HG02870 (cell line): ENCODE results near the gene MTHFR.

Experiments used
- ATAC-seq: cut with Tn5 transposase; IDR thresholded peaks from one replicate; pipeline ENCODE4 v1.9.1; 2021; ENCODE audit warnings: mild to moderate bottlenecking, moderate library complexity; ENCODE audit not compliant: unreplicated experiment

MTHFR gene

DNA sequence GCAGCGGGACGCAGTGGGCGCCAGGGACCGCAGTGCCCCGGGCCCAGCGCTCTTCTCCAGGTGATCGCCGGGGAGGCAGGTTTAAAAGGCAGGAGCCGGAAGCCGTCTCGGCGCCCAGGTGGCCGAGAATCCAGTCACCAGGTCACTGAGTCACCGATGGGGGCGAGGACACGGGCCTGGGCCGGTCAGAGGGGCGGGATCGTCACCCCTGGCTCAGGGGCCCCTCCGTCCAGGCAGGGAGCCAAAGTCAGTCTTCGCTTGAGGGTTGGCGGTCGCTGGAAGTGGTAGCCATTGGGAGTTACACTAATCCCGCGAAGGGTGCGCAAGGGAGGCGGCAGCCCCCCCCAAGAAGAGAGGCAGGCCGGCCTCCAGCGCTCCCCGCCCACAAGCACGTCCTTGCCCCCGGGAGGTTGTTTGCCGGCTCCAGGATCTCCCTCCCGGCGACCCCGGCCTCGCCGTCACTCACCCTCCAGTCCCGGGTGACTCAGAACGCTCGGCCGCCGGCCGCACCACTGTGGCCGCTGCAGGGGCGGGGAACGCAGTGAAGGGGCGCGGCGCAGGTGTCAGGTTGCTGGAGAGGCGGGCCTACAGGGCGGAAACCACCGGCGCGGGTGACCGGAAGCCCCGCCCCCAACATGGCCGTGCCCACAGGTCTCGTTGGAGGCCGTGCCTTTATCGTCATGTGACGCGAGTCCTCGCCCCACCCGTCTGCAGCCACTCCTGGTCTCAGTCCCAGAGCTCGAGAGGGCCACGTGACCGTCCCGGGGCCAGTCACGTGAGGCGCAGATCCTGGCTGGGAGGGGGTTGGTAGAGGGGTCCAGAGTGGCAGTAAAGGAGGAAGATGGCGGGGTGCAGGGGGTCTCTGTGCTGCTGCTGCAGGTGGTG is at the start of gene MTHFR, which contains the start of gene CLCN6:
TSS of gene MTHFR (minus strand) at position 543 of the 885 bp plus-strand sequence. CDS start 2,848 bp downstream, outside the sequence.
TSS of gene CLCN6 (plus strand) at position 770 of the 885 bp plus-strand sequence. CDS start at position 842, 72 bp downstream.
- peak; percentile 80 for ATAC-seq

DNA sequence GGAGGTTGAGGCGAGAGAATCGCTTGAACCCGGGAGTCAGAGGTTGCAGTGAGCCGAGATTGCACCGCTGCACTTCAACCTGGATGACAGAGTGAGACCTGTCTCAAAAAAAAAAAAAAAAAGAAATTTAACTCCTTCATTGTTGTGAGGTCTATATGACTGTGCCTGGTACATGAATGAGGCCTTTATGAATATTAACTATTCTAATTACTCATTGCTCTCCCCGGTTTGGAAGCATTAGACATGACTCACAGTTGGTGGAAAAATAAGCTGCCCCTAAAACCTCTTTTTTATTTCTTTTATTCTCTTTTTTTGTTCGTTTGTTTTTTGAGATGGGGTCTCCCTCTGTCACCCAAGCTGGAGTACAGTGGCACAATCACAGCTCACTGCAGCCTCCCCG is 49.7 kb upstream of the MTHFR start:
- no peak for ATAC-seq

DNA sequence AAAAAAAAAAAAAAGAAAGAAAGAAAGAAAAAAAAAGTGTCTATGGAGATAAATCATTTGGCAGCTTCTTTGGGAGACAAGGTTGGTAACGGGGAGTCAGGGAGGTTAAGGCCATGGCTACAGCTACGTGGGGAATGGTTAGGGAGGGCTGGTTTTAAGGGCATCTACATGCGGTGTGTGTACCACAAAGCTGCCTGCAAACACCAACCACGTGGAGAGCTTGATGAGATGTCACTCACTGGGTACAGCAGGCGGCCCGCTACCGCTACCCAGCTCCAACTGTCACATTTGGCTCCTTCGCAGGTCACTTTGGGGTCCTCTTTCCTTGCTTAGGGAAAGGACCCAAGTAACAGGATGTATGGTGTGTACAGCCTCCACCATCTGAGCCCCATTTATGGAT is 48.8 kb upstream of the MTHFR start:
- ATAC-seq = no peak

DNA sequence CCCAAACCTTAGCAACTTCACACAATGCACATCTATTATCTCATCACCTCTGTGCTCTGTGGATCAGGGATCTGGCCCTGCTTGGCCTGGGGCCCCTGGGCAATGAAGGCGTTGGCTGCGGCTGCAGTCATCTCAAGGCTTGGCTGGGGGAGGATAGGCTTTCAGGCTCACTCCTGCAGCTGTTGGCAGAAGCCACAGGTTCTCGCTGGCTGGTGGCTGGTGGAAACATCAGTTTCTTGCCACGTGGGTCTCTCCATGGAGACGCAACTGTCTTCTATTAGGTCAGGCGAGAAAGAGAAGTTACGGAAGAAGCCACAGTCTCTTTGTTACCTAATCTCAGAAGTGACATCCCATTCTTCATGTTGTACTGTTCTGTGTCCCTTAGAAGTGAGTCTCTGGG is 45.4 kb upstream of the MTHFR start:
- no peak for ATAC-seq

DNA sequence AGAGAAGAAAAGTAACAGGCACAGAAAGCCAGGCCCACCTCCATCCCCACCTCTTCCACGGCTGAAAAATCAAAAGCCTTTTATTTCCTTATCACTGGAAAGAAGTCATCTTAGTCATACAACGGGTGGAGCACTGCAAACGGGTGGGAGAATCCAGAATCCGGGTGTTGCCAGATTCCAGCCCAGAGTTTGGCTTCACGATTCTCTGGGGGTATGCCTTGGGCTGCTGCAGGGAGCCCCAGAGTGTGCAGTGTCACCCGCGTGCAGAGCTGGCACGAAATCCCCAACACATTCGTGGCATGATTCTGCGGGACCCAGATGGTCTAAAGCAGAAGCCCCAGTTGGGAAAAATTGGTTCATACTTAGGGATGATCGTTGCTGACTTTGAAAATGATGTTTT is 44.4 kb upstream of the MTHFR start:
- no peak for ATAC-seq

DNA sequence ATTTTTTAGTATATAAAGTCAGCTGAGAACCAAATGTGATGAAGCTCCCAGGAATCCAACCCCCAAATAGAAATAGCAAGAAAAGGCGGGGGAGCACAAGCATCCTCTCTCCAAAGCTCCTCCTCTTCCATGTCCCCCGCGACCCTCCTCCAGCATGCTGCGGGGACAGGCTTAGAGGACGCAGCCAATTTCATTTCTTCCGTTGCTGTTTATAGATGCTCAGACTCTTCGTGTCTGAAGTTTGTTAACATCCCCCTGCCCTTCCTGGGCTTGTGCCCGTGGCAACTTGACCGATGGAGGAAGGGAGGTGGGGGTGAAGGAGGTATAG is 42.6 kb upstream of the MTHFR start:
- ATAC-seq = no peak

DNA sequence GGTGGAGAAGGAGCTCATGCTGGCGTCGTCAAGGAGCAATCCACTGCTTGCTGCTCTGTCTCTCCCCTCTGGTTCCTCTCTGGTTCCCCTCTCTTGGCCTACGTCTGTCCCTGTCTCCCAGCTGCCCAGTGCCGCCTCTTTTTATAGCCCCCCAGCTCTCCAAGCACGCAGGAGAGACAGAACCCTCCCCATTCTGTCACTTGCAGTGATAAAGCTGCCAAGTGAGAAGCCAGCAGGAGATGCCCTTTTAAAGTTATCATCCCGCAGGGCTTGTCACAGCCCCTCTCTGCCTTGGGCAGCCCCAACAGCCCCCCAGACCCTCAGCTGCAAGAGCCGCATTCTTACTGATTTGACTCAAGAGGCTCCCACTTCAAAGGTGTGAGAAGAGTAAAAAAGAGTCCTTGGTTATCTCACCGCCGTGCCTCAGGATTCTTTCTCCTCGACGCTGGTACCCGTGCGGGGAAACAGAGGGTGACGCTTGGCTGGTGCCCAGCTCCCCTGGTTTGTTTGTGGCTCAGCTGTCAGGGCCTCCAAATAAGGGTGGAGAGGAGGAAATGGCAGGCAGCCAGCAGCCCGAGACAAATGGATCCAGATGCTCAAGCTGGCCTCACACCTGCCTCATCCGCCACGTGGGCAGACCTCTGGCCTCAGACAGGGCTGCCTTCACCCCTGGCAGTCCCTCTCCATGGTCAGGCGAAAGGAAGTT is 42.1 kb upstream of the MTHFR start, which contains the start of gene NPPA:
TSS of gene NPPA (minus strand) at position 117 of the 706 bp plus-strand sequence. CDS start at position 18, 99 bp downstream.
- ATAC-seq = no peak

DNA sequence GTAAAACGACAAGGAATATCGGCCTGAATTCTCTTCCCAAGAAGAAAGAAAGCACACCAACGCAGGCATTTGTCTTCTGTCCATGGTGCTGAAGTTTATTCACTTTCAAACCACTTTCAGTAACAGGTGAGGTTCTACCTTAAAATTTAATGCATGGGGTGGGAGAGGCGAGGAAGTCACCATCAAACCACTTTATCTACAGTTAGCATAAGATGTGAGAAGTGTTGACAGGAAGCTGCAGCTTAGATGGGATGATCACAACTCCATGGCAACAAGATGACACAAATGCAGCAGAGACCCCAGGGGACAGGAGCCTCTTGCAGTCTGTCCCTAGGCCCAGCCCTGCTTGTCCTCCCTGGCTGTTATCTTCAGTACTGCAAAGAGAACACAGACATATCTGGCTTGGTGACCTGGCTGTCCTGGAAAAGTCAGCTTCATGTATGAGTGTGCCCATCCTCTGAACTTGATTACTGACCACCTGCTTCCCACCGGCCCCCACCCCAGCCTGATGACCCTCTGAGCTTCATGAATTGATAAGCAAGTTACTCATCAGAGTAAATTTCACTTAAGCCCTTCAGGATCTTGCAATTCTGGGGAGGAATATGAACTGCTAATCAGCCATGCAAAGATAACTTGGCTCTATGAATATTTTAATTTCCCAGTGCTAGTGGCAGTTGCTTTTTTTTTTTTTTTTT is 40.0 kb upstream of the MTHFR start:
- no peak for ATAC-seq

DNA sequence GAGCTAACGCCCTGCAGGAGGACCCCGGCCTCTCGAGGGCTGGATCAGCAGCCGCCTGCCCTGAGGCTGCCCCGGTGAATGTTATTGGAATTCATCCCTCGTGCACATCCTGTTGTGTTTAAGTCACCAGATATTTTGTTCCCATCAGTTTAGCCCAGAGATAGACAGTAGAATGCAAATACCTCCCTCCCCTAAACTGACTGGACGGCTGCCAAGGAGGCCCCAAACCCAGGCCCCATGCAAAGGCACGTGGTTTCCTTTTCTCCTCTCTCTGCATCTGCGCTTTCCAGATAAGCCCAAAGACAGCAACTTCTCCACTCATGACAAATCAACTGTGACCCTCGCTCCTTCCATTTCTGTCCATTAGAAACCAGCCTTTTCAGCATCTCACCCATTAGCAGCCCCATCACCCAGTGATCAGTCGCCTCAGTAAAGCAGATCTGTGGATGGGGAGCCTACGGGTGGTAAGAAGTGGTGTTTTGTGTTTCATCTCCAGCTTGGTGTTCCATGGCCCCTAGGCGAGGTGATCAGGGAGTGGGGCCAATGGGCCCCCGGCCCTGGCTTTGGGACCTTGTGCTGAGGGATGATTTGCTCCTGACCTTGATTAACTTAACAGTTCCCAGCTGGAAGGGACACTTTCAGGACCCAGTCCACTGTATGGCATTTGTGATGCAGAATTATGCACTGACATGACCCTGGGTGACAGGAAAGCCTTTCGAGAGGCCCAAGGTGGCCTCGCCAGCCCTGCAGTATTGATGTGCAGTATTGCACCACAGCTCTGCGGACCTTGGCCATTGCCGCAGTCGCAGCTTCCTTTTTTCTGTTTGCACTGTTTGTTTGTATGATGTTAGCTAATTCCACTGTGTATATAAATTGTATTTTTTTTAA is 36.6 kb upstream of the MTHFR start:
- no peak for ATAC-seq

DNA sequence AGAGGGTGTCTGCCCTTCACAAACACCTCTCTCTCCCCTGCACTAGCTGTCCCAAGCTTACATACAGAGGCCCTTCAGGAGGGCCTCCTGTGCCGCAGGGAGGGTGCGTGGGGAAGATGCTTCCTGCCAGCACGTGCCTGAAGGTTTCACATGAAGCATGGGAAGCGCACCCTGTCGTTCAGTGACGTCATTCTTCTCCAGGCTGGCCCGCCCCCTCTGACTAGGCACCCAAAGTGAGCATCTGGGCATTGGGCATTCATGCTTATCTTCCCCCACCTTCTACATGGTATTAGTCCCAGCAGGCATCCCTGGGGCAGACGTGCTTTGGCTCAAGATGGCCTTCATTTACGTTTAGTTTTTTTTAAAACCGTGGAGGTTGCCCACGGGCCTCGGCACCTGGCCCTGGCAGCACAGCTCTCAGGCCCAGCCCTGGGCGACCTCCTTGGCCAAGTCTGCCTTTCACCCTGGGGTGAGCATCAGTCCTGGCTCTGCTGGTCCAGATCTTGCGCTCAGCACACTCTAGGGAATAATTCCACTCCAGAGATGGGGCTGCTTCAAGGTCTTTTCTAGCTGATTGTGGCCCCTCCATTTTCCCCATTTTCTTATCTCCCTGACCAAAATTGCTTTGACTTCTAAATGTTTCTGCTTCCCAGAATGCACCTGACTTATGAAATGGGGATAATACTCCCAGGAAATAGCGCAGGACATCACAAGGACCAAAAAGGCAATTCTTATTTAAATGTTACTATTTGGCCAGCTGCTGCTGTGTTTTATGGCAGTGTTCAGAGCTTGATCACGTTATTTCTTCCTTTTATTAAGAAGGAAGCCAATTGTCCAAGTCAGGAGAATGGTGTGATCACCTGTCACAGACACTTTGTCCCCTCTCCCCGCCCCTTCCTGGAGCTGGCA is 35.7 kb upstream of the MTHFR start:
- ATAC-seq = no peak

DNA sequence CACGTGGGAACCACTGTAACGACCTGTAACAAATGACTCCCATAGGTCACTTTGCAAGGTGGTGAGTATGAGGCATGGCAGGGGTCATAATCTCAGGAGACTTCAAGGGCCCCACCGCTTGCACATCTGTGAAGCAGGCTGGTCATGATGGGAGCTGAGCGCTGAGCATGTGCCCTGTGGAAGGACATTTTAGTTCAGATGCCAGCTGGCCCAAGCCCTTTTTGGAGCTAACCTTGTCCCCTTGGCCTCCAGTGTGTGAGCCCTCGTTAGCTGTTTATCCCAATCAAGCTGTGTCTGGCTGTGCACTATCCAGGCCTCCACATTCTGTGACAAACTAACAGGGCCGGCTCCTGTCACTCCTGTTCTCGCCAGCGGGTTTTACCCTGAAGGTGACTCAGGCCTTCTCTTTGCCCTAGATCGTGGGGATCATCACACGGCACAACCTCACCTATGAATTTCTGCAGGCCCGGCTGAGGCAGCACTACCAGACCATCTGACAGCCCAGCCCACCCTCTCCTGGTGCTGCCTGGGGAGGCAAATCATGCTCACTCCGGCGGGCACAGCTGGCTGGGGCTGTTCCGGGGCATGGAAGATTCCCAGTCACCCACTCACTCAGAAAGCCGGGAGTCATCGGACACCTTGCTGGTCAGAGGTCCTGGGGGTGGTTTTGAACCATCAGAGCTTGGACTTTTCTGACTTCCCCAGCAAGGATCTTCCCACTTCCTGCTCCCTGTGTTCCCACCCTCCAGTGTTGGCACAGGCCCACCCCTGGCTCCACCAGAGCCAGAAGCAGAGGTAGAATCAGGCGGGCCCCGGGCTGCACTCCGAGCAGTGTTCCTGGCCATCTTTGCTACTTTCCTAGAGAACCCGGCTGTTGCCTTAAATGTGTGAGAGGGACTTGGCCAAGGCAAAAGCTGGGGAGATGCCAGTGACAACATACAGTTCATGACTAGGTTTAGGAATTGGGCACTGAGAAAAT is 34.3 kb upstream of the MTHFR start:
- no peak for ATAC-seq

DNA sequence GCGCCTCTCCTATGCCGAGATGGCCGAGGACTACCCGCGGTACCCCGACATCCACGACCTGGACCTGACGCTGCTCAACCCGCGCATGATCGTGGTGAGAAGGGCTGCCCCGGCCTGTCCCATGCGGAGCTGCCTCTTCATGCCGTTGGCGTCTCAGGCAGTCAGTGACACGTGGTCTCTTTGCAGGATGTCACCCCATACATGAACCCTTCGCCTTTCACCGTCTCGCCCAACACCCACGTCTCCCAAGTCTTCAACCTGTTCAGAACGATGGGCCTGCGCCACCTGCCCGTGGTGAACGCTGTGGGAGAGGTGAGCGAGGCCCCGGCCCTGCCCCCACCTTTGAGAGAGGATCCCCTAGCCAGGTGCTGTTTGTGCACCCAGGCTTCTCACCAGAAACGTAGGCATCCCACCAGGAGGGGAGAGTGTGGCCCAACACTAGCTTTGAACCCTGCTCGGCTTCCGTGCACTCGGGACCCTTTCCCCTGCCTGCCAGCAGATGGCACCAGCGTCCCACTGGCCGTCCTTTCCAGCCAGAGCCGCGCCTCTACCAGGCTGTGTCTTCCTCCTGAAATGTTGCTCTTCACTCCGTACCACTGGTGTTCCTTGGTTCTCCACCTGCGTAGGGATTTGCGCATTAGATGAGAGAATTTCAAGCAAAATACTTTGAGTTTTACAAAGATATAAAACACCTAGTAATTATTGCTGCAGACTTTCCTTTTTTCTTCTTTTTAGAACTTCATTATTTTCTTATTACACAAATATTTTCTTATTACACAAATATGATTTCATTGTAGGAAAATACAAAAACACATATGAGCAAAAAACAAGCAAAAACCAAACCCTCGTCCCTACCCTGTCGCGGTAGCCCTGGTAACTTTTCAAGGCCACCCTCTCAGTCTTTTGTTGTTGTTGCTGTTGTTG is 32.8 kb upstream of the MTHFR start:
- ATAC-seq = no peak

DNA sequence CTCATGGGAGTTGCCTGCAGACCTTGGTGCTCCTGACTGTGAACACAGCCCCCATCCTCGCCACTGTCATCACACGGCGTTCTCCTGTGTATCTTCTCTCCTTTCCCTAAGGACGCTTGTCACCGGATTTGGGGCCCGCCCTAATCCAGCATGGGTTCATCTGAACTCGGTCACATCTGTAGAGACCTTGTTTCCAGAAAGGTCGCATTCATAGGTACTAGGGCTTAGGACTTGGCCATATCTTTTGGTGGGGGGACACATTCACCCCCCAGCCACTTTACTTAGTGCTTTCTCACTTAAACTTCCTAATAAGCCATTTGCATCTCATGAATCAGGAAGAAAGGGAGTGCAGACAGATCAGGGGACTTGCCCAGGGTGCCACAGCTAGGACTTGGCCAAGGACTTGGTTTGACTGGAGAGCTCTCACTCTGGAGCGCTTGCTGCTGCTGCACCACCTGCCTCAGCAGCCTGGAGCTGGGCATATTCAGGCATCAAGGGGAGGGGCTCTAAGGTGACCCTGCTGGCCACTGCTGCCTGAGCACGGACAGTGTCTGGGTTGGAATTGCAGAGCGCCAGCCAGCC is 32.1 kb upstream of the MTHFR start:
- no peak for ATAC-seq

DNA sequence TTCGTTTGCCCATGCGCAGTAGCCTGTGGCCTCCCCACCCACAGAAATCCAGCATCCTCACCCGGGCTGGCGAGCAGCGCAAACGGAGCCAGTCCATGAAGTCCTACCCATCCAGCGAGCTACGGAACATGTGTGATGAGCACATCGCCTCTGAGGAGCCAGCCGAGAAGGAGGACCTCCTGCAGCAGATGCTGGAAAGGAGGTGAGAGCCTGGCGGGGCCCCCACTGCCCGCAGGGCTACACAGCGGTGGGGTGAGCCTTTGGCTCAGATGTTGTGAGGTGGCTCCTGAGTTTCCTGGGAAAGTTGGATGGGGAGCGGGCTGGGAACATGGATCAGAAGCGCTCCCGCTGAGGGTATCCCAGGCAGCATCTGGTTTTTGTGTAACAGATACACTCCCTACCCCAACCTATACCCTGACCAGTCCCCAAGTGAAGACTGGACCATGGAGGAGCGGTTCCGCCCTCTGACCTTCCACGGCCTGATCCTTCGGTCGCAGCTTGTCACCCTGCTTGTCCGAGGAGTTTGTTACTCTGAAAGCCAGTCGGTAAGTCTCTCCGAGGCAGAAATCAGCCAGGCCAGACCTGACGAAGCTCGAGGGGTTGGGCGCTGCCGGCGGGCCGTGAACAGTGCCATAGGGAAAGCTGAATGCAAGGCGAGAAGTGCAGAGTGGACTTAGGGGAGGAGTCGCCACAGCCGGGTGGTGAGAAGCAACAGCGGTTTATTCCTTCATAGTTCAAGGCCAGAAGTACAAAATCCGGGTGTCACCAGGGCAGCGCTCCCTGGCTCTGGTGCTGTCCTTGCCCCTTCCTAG is 31.4 kb upstream of the MTHFR start:
- ATAC-seq = no peak

DNA sequence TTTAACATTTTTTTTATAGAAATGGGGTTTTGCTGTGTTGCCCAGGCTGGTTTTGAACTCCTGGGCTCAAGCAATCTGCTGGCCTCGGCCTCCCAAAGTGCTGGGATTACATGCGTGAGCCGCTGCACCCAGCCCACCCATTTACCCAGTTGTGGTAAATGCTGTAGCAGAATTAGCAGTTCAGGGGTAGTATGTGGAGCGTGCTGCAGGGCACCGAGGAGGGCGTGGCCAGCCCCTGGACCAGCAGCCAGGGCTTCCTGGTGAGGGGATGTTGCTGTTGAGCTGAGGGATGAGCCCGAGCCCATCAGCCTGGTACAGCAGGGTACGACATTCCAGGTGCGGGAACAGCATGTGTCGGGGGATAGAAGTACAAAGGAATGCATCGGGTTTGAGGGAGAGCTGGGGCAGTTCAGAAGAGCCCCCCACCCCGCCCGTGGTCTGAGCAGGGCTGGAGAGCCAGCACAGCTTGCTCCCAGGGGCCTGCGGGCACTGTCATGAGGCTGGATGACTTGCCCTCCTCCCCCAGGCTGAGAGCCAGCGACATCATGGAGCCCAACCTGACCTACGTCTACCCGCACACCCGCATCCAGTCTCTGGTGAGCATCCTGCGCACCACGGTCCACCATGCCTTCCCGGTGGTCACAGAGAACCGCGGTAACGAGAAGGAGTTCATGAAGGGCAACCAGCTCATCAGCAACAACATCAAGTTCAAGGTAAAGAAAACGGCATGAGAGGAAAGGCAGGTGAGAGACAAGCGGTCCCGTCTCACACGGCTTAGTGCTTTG is 29.9 kb upstream of the MTHFR start:
- ATAC-seq = no peak
